HEK293 (cell line): Measurements from ENCODE around the gene ACP7.

Experiments used
- GLI4 ChIP-seq: fragments of 450-650 bp; formaldehyde crosslinking; IDR thresholded peaks from 2 replicates; pipeline ENCODE4 v1.5.1; 2016; ENCODE audit warnings: missing biosample characterization, missing genetic modification characterization
- HOXC10 ChIP-seq: sonication (generic); formaldehyde crosslinking; IDR thresholded peaks from 2 replicates; pipeline ENCODE4 v1.8.1; 2023; ENCODE audit warnings: mild to moderate bottlenecking, missing genetic modification reagents
- KLF9 ChIP-seq: fragments of 450-650 bp; formaldehyde crosslinking; IDR thresholded peaks from 2 replicates; pipeline ENCODE4 v1.5.1; 2016; ENCODE audit warnings: missing biosample characterization, missing genetic modification characterization, low read depth
- MEIS1 ChIP-seq: sonication (generic); formaldehyde crosslinking; IDR thresholded peaks from 2 replicates; pipeline ENCODE4 v1.8.1; 2022; ENCODE audit warnings: missing genetic modification reagents, mild to moderate bottlenecking, borderline replicate concordance
- REPIN1 ChIP-seq: fragments of 450-650 bp; formaldehyde crosslinking; IDR thresholded peaks from 2 replicates; pipeline ENCODE4 v1.5.1; 2017; ENCODE audit warnings: missing biosample characterization, missing genetic modification characterization, low read depth
- SP2 ChIP-seq: fragments of 450-650 bp; formaldehyde crosslinking; IDR thresholded peaks from 2 replicates; pipeline ENCODE4 v1.5.1; 2016; ENCODE audit warnings: missing biosample characterization, missing genetic modification characterization
- YY1 ChIP-seq: fragments of 450-650 bp; formaldehyde crosslinking; IDR thresholded peaks from 2 replicates; pipeline ENCODE4 v1.5.1; 2018; ENCODE audit warnings: missing biosample characterization, missing genetic modification characterization
- ZBTB7A ChIP-seq: fragments of 450-650 bp; formaldehyde crosslinking; IDR thresholded peaks from 2 replicates; pipeline ENCODE4 v1.5.1; 2016; ENCODE audit warnings: low read depth, missing biosample characterization, missing genetic modification characterization
- ZFHX2 ChIP-seq: fragments of 450-650 bp; formaldehyde crosslinking; conservative IDR thresholded peaks from 2 replicates; pipeline ENCODE4 v1.5.1; 2016; ENCODE audit warnings: missing biosample characterization, missing genetic modification characterization
- ZFP3 ChIP-seq: fragments of 450-650 bp; formaldehyde crosslinking; IDR thresholded peaks from 2 replicates; pipeline ENCODE4 v1.5.1; 2016; ENCODE audit warnings: low read depth, missing biosample characterization, missing genetic modification characterization
- ZNF274 ChIP-seq, 2 experiments: fragments of 200-500 bp in 1 of 2; fragments of 450-650 bp in 1 of 2; sonication (Bioruptor generic) in 1 of 2; formaldehyde crosslinking in 1 of 2; IDR thresholded peaks; 2 replicates each; pipeline versions ENCODE4 v1.5.1 to v1.6.1; 2014 to 2016; ENCODE audit warnings: borderline replicate concordance in 1 of 2, inconsistent platforms in 1 of 2, low read length in 1 of 2, missing biosample characterization in 1 of 2, missing genetic modification characterization in 1 of 2
- ZNF837 ChIP-seq: fragments of 450-650 bp; formaldehyde crosslinking; IDR thresholded peaks from 2 replicates; pipeline ENCODE4 v1.5.1; 2016; ENCODE audit warnings: missing biosample characterization, missing genetic modification characterization
- TF ChIP-seq, protein P1 (sequence below): fragments of 450-650 bp; formaldehyde crosslinking; IDR thresholded peaks from 2 replicates; pipeline ENCODE4 v1.5.1; 2016; ENCODE audit warnings: missing biosample characterization, missing genetic modification characterization
- TF ChIP-seq, protein P2 (sequence below): fragments of 450-650 bp; formaldehyde crosslinking; IDR thresholded peaks from 2 replicates; pipeline ENCODE4 v1.5.1; 2016; ENCODE audit warnings: missing biosample characterization, missing genetic modification characterization

DNA sequence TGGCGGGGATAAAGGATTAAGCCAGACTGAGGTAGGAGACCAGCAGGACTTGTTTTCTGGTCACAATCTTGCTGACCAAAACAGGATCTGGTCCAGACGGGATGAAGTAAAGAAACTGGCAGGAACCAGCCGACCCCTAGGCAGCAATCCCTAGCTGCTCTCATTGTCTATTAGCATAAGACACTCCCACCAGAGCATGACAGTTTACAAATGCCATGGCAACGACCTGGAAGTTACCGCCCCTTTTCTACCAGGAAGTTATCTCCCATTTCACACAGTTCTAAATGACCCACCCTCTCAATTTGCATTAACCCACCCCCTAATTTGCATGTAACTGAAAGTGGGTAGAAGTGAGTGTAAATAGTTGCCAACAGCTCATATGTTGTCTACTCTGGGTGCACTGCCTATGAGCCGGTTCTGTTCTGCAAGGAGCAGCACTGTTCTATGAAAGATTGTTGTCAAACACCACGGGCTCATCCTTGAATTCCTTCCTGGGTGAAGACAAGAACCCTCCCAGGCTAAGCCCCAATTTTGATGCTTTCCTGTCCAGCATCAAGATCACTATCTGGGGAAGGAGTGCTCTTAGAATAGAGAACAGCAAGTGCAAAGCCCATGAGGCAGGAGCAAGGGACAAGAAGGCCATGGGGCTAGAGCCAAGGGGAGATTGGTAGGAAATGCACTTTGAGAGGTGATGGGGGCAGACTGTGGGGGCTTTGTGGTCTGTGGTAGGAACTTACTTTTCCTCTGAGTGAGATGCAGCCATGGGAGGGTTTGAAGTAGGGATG, 37.9 kb upstream of the ACP7 start:
- TF ChIP-seq REPIN1 (no peak), SP2 (peak; percentile 41), ZFHX2 (no peak), ZFP3 (tag by site-specific recombination) (no peak), GLI4 (tag by site-specific recombination) (no peak), MEIS1 (CRISPR knock-in tag) (no peak), HOXC10 (no peak), ZNF837 (tag by site-specific recombination) (no peak), YY1 (tag by site-specific recombination) (no peak), ZNF274 (IDR thresholded peaks at IDR 0.05; ENCODE audit: low read length) (no peak), ZNF274 (tag by site-specific recombination; IDR thresholded peaks at IDR 0.05; ENCODE audit: borderline replicate concordance) (no peak), ZBTB7A (tag by site-specific recombination) (no peak), KLF9 (tag by site-specific recombination) (no peak)
- TF ChIP-seq, protein P1, sequence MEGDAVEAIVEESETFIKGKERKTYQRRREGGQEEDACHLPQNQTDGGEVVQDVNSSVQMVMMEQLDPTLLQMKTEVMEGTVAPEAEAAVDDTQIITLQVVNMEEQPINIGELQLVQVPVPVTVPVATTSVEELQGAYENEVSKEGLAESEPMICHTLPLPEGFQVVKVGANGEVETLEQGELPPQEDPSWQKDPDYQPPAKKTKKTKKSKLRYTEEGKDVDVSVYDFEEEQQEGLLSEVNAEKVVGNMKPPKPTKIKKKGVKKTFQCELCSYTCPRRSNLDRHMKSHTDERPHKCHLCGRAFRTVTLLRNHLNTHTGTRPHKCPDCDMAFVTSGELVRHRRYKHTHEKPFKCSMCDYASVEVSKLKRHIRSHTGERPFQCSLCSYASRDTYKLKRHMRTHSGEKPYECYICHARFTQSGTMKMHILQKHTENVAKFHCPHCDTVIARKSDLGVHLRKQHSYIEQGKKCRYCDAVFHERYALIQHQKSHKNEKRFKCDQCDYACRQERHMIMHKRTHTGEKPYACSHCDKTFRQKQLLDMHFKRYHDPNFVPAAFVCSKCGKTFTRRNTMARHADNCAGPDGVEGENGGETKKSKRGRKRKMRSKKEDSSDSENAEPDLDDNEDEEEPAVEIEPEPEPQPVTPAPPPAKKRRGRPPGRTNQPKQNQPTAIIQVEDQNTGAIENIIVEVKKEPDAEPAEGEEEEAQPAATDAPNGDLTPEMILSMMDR (tag by site-specific recombination) = no peak
- TF ChIP-seq, protein P2, sequence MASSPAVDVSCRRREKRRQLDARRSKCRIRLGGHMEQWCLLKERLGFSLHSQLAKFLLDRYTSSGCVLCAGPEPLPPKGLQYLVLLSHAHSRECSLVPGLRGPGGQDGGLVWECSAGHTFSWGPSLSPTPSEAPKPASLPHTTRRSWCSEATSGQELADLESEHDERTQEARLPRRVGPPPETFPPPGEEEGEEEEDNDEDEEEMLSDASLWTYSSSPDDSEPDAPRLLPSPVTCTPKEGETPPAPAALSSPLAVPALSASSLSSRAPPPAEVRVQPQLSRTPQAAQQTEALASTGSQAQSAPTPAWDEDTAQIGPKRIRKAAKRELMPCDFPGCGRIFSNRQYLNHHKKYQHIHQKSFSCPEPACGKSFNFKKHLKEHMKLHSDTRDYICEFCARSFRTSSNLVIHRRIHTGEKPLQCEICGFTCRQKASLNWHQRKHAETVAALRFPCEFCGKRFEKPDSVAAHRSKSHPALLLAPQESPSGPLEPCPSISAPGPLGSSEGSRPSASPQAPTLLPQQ (tag by site-specific recombination) = no peak
